Cardiac muscle cell (in vitro differentiated cells and primary cell): ENCODE measurements around the gene TMEM138. TPM values are rescaled to one million over a fixed set of nuclear protein-coding genes. Genes with fewer than 3 reads are reported as not detected.

Experiments
- DNase-seq, 2 donors: peaks; one replicate each; pipeline versions ENCODE4 v3.0.0 to v3.0.0-alpha.2; 2010 to 2017; ENCODE audit warnings: low read depth in 1 of 2, low spot score in 1 of 2
- H3K27ac ChIP-seq: fragments of 200-600 bp; sonication (generic); 2 replicates; pipeline ENCODE4 v1.5.1; 2016
- H3K27me3 ChIP-seq: fragments of 200-600 bp; sonication (generic); 2 replicates; pipeline ENCODE4 v1.6.0; 2016; ENCODE audit warnings: control low read depth
- H3K36me3 ChIP-seq: fragments of 200-600 bp; sonication (generic); 2 replicates; pipeline ENCODE4 v1.5.1; 2016; ENCODE audit warnings: control low read depth
- H3K4me1 ChIP-seq: fragments of 200-600 bp; sonication (generic); 2 replicates; pipeline ENCODE4 v1.8.1; 2017; ENCODE audit warnings: low read depth, mild to moderate bottlenecking, mixed run types
- H3K4me3 ChIP-seq: fragments of 200-600 bp; sonication (generic); 2 replicates; pipeline ENCODE4 v1.5.1; 2016; ENCODE audit warnings: mild to moderate bottlenecking
- H3K9me3 ChIP-seq: fragments of 200-600 bp; sonication (generic); 2 replicates; pipeline ENCODE4 v1.5.1; 2017; ENCODE audit warnings: low read depth, mild to moderate bottlenecking, control low read depth
- CTCF ChIP-seq: IDR thresholded peaks from 2 replicates; pipeline ENCODE4 v1.5.1; 2012; ENCODE audit warnings: low read depth, mild to moderate bottlenecking, low read length
- polyA plus RNA-seq: library from polyadenylated mRNA; unstranded; fragments of >200 nt; fragmentation: Nextera tagmentation; extraction: Ambion mirVana; gene quantifications from 2 replicates; pipeline ENCODE4 v1.2.1, GENCODE V29; 2016
- total RNA-seq: library from RNA; depleted of rRNA; stranded (reverse); fragments of >200 nt; gene quantifications from 2 replicates; pipeline ENCODE4 v1.2.3, GENCODE V29; 2016

TMEM138 gene
- total and polyA plus RNA-seq, 2 experiments from 2014 or later = 25.0 to 25.2 TPM

- no peak for TF ChIP-seq CTCF
- Histone ChIP-seq H3K36me3 (no peaks in the 10 kb centered on the region), H3K27ac (no peak overlapping the region)
Measured at GRCh38 chr11:61350336-61350735, 11.8 kb upstream of the TMEM138 start.

GRCh38 chr11:61350803-61351202, 11.4 kb upstream of the TMEM138 start:
- no peaks in the 10 kb centered on the region for H3K4me1 ChIP-seq
- H3K36me3 ChIP-seq = no peaks in the 10 kb centered on the region
- no peaks in the 10 kb centered on the region for H3K27me3 ChIP-seq
- H3K9me3 ChIP-seq = no peaks in the 10 kb centered on the region
- no peak for TF ChIP-seq CTCF
- no peak overlapping the region for H3K27ac ChIP-seq
- no peak overlapping the region for H3K4me3 ChIP-seq
- DNase-seq = no peak

More at GRCh38 chr11:61350336-61350735, 11.8 kb upstream of the TMEM138 start:
- no peak for DNase-seq
- no peaks in the 10 kb centered on the region for H3K27me3 ChIP-seq
- no peak overlapping the region for H3K4me3 ChIP-seq
- H3K9me3 ChIP-seq = no peaks in the 10 kb centered on the region
- no peaks in the 10 kb centered on the region for H3K4me1 ChIP-seq

GRCh38 chr11:61352038-61352437, 10.1 kb upstream of the TMEM138 start:
- H3K27ac ChIP-seq = no peak overlapping the region
- no peaks in the 10 kb centered on the region for H3K27me3 ChIP-seq
- no peak overlapping the region for H3K4me3 ChIP-seq
- DNase-seq = no peak
- no peaks in the 10 kb centered on the region for H3K4me1 ChIP-seq
- H3K36me3 ChIP-seq = no peaks in the 10 kb centered on the region
- TF ChIP-seq CTCF = no peak
- no peaks in the 10 kb centered on the region for H3K9me3 ChIP-seq

GRCh38 chr11:61353131-61354067, 8.8 kb upstream of the TMEM138 start:
- no peak overlapping the region for H3K27ac ChIP-seq
- H3K4me3 ChIP-seq = no peak overlapping the region
- H3K27me3 ChIP-seq = no peaks in the 10 kb centered on the region
- no peaks in the 10 kb centered on the region for H3K36me3 ChIP-seq
- no peak for DNase-seq
- H3K4me1 ChIP-seq = no peaks in the 10 kb centered on the region
- TF ChIP-seq CTCF = no peak
- no peaks in the 10 kb centered on the region for H3K9me3 ChIP-seq

- Histone ChIP-seq H3K4me3 (no peak overlapping the region), H3K27me3 (no peaks in the 10 kb centered on the region), H3K27ac (no peak overlapping the region), H3K9me3 (no peaks in the 10 kb centered on the region), H3K36me3 (no peaks in the 10 kb centered on the region), H3K4me1 (no peaks in the 10 kb centered on the region)
- no peak for DNase-seq
- TF ChIP-seq CTCF = no peak
Measured at GRCh38 chr11:61354208-61354607, 8.0 kb upstream of the TMEM138 start.
